ENCODE measurements around the gene CD1E.
"Not testable (repeated sequence)": the region's sequence is repeated elsewhere in the genome, so short reads cannot be mapped to it uniquely, and the experiment has no call there.

The CD1E gene

DNA sequence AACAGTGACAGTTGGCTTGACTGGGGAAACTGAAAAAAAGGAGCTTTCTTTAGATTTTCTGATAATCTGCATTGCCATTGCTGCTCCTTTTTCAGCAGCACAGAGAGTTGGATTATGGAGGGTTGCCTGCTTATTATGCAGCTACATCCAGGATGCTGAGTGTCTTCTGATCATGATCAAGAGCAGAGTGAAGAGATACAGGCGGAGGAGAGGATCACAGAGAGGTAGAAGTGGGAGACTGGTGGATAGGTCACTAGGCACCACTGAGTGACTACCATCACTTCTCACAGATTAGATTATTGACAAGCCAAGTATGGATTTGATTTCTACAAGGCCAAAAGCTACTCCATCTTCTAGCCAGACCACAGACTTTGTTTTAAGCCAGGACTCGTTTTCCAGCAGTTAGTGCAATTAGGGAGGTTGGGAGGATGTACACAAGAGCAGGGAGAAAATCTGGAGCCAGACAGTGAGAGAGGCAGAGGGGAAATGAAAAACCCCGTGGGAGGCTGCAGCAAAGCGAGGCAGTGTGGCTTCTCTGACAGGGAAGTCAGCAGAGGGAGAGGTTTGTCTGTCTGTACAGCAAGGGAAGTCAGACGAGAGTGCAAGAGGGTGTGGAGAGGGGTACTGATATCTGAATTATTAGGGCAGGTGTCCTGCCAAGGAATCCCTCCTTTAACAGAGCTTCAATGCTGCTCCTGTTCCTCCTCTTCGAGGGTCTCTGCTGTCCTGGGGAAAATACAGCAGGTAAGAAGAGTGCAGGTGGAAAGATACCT lies at the start of gene CD1E:
Gene CD1E (plus strand): TSS at position 592 of the 773 bp plus-strand sequence. CDS start 95 bp downstream, at position 687.
- no peak for DNase-seq

DNA sequence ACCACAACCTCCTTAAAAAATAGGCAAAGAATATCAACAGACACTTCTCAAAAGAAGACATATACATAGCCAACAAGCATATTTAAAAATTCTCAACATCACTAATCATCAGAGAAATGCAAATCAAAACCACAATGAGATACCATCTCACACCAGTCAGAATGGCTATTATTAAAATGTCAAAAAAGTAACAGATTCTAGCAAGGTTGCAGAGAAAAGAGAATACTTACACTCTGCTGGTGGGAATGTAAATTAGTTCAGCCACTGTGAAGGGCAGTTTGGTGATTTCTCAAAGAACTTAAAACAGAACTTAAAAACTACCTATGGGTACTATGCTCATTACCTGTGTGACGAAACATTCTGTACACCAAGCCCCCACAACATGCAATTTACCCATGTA lies 43.1 kb upstream of the CD1E start:
- DNase-seq: no peak

DNA sequence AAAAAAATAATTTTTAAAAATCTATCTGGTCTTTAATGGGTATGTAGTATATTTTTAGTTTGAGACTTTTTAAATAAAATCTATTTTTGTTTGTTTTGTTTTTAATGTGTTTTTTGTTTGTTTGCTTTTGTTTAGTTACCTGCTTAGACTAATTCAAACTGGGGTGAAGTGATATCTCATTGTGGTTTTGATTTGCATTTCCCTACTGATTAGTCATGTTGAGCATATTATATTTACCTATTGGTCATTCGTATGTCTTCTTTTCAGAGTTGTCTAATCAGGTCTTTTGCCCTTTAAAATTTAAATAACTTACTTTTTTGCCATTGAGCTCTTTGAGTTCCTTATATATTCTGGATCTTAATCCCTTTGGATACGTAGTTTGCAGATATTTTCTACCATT lies 42.6 kb upstream of the CD1E start:
- no peak for DNase-seq

DNA sequence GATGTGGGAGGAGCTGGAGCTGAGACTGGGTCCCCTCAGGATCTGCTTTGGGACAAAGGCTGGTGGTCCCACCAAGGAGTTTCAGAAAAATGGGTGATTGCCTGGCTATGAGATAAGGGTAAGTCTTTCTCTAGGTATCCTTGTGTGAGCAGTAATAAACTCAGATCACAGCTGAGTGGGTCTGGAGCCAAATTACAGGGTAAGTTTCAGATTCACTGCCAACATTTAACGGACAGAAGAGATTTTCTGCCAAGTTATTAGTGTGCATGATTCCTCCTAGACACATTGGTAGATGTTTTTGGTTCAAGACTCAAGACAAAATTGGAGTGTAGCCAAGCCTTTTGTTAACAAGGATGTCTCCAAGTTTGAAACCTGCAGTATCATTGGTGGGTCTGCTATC lies 29.8 kb upstream of the CD1E start:
- DNase-seq: no peak

DNA sequence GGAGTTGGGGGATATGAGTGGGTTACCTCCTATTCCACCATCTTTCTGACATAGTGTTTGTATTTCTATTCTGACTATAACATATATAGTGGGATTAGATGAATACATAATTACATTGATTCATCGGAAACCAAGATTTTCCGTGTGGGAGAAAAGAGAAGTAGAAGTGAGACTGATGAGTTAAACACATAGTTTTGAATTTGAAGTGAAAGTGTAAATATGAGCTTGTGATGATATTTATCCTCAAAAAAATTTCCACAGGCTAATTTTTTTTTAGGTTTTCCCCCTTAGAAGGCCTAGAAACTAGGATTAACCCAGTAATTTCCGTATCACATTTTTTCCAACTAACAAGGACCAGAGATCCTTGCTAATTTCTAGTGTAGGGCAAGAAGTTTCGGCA lies 29.3 kb upstream of the CD1E start:
- no peak for DNase-seq

DNA sequence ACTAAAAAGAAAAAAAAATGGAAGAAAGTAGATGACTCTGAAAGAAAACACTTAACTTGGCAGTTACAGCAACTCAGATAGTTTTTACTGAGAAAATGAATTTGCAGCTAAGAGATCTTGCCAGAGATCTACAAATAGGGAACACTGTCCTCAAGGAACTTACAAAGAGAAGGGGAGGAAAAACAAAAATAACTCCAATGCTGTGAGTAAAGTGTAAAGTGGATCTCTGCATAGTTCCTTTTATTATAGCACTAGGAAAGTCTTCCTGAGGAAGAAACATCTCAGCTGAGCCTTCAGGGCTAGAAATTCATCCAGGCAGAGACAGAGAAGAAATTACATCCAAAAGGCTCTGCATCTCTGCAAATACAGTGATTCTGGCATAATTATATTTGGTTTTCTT lies 26.2 kb upstream of the CD1E start:
- no peak for DNase-seq

DNA sequence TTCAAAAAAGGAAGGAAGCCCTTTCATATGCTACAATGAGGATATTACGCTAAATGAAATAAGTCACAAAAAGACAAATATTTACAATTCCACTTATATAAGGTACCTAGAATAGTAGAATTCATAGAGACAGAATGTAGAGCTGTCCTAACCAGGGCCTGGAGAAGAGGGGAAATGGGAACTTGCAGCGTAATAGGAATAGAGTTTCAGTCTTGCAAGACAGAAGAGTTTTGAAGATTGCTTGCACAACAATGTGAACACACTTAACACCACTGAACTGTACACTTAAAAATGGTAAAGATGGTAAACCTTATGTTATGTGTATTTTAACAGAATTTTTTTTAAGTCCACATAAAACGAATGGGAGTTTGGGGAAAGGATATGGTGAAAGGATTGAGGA lies 25.3 kb upstream of the CD1E start:
- no peak for DNase-seq

DNA sequence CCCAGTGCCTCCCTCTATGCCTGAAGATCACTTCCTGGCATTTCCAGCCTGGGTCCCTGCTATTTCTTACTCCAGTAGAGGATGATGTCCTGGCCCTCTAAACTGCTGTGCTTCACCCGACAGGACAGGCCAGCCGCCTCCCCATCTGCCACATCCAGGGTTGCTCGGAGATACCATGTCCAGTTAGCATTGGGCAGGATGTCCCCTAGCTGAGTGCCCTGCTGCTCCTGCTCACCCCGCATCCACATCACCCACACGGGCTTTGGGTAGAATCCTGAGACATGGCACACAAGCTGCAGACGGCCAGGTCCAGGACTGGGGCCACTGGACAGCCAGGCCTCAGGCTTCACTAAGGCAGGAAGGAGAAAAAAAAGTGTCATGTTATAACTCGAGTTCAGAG lies 24.4 kb upstream of the CD1E start:
- DNase-seq: no peak

DNA sequence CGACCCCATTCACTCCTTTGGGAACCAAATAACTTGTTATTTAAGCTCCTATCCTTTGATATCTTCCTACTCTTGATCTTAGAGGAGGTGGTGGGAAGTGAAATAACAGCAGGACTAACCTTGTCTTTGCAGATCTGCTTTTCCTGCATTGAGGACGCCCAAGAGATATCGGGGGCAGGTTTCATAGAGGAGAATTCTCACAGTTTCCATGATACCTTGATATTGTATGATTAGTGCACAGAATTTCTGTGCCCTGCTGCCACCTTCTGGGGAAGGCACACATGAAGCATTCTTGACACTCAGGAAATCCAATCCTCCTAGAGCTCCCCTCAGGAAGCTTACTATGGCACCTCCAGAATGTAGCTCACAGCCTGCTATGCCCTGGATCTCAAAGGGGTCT lies 24.0 kb upstream of the CD1E start:
- no peak for DNase-seq

DNA sequence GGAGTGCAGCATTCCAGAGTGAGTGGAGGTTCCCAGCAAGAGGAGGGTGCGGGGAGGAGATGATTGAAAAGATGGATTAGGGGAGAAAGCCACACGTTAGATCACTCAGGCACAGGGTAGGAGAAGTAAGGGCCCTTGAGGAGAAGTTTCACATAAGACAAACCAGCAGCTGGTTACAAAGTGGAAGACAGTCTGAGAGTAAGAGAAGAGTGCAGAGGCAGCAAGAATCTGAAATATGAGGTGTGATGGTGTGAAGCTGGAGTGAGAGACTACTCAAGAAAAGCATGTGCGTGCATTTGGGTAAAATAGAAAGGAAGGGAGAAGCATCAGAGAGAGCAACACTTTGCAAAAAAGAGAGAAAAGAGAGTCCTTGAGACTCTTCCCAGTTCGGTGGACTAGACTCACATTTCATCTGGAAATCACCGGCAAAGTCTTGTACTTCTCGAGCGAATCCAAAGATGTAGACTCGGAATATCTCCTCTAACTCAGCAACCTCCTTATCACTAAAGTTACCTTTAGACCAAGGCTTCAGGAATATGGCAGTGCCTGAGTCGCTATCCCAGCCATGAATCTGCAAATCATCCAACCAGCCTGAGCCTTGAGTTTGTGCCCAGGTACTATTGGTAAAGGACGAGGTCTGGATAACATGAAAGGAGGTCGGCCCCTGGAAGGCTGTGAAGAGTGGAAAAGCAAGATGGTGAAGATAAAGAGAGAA lies 23.1 kb upstream of the CD1E start:
- DNase-seq: no peak

DNA sequence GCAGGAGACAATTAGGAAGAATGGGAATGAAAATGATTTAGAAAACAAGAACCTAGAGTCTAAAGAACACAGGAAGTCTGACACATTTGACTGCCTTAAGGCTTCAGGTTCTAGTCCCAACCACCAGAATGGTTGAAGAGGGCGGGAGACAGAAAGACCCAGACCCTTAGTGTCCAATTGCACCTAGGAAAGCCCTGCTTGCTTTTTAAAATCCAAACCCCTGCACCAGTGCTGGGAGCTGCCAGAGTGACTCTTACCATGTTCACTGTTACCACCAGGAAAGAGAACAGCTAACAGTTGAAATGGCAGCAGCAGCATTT lies 22.6 kb upstream of the CD1E start:
- DNase-seq: no peak

DNA sequence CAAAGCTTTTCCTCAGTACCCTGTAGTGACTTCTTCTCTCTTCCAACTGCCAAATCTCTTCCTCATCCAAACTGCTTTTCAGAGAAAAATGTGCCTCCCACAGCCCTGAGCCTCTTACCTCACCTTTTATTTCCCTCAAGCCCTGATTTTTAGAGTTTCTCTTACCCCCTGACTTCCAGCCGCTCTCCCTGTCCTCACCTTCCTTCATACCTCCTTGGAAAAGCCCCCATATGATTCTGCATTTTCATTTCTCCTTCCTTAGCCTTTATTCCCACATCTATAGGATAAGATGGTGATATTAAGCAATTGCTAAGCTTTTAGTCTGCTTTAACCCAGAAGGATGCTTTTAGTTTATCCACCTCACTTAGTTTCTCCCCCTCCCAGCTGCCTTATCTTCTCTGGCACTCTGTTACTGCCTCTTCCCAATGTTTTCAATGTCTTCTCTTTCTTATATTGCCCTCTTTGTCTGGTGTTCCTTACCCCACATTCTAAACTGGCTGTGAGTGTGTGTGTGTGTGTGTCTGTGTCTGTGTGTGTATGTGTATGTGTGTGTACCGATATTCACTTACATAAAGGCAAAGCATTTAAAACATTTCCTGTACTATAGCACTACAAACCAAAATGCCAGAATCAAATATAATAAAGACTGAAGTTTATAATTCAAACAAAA lies 22.1 kb upstream of the CD1E start, which contains the start of gene CD1B:
Gene CD1B (minus strand): TSS at position 51 of the 670 bp plus-strand sequence. CDS start 108 bp downstream, outside the sequence.
- DNase-seq: no peak

DNA sequence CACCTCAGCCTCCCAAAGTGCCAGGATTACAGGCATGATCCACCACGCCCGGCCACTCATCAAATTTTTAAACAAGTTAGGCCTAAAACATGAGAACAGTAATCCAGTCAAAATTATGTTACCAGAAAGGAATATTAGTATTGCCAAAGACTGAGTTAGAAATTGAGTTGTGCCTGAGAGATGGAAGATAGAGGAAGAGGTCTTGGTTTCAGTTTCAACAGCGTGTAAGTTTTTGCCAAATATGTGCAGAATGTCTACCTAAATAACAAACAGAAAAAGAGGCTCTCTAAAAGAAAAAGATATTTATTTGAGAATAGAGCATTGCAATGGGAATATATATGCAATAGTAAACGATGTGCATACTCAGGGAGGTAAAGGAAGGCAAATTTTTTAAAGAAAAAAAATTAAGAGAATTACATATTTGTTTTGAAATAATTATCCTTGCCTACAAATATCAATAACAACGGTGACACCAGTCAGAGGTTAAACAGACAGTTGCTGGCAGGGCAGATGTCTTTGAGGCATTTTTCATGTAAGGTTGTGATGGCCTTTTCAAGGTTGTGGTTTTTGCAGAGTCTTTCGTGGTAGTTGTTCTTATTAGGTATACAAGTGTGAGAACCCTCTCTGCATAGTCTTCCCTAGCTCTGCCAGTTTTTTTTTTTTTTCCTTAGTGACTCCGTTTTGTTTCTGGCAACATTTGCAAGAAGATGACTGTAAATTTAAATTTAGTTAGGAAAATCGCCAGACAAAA lies 20.1 kb upstream of the CD1E start:
- no peak for DNase-seq

DNA sequence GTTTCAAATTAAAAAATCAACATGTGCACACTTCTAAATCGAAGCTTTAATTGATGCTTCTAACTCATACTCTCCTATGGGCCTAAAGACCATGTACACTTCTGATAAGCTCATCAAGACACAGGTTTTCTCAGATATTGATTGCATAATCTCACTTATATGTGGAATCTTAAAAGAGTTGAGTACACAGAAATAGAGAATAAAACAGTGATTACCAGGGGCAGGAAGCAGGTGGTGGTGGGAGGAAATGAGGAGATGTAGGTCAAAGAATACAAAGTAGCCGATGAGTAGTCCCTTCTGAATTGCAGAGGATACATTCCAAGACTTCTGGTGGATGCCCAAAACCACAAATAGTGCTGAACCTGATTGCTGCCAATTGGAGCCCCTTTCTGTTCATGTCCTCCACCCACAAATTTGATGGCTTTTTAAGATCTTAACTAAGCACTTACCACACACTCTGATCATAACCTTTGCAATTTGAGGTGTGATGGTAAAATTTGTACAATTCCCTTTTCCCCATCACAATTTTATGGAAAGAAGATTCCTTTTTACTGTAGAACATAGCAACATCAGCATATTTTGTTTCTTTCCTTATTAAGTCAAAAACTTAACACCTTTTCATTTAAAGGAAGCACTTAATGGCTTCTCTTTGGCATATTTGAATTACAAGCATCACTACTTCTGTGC lies 19.0 kb upstream of the CD1E start:
- DNase-seq: no peak

DNA sequence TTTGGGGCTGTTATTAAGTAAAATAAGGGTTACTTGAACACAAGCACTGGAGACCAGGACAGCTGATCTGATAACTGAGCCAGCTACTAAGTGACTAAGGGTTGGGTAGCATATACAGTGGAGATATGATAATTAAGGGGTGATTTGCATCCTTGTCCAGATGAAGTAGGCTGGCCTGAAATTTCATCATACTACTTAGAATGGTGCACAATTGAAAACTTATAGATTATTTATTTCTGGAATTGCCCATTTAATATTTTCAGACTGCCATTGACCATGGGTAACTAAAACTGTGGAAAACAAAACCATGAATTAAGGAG lies 18.5 kb upstream of the CD1E start:
- DNase-seq: no peak

DNA sequence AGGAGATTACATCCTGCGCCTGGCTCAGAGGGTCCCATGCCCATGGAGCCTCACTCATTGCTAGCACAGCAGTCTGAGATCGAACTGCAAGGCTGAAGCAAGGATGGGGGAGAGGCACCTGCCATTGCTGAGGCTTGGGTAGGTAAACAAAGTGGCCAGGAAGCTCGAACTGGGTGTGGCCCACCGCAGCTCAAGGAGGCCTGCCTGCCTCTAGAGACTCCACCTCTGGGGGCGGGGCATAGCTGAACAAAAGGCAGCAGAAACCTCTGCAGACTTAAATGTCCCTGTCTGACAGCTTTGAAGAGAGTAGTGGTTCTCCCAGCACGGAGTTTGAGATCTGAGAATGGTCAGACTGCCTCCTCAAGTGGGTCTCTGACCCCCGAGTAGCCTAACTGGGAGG lies 17.3 kb upstream of the CD1E start:
- not testable (repeated sequence) for DNase-seq

DNA sequence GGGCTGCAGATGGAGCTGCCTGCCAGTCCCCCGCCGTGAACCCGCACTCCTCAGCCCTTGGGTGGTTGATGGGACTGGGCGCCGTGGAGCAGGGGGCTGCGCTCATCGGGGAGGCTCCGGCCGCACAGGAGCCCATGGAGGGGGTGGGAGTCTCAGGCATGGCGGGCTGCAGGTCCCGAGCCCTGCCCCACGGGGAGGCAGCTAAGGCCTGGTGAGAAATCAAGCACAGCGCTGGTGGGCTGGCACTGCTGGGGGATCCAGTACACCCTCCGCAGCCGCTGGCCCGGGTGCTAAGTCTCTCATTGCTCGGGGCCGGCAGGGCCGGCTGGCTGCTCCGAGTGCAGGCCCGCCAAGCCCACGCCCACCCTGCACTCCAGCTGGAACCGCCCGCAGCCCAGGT lies 4.7 kb upstream of the CD1E start:
- not testable (repeated sequence) for DNase-seq

DNA sequence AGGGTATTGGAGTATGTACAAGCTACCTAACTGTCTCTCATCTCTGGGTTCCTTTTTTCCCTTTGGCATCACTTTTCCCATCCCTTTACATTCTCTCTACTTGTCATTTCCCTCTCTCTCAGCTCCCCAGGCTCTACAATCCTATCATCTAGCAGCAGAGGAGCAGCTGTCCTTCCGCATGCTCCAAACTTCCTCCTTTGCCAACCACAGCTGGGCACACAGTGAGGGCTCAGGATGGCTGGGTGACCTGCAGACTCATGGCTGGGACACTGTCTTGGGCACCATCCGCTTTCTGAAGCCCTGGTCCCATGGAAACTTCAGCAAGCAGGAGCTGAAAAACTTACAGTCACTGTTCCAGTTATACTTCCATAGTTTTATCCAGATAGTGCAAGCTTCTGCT lies 561 bp downstream of the CD1E start:
- DNase-seq: no peak

DNA sequence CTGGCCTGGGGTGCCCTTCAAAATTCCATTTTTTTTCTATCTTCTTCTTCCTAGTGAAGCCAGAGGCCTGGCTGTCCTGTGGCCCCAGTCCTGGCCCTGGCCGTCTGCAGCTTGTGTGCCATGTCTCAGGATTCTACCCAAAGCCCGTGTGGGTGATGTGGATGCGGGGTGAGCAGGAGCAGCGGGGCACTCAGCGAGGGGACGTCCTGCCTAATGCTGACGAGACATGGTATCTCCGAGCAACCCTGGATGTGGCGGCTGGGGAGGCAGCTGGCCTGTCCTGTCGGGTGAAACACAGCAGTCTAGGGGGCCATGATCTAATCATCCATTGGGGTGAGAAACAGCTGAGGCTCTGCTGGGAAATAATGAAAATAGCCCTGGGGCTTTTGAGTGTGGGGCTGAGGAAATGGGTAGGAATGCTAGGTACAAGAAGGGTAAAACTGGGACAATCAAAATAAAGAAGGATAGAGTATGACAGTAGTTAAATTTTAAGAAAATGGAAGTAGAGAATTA lies 2.1 kb downstream of the CD1E start:
- DNase-seq: no peak

DNA sequence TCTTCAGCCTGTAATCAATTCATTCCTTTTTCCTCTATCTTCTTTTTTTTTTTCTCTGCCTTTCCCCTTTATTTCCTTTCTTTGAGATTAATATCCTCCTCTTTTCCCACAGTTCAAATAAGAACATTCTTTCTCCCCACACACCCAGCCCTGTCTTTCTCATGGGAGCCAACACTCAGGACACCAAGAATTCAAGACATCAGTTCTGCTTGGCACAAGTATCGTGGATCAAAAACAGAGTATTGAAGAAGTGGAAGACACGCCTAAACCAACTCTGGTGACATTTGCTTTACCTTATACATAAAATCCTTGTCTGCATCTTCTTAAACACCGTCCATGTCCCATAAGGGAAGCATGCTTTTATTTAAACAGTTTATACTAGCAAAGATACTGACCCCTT lies 2.9 kb downstream of the CD1E start:
- no peak for DNase-seq

DNA sequence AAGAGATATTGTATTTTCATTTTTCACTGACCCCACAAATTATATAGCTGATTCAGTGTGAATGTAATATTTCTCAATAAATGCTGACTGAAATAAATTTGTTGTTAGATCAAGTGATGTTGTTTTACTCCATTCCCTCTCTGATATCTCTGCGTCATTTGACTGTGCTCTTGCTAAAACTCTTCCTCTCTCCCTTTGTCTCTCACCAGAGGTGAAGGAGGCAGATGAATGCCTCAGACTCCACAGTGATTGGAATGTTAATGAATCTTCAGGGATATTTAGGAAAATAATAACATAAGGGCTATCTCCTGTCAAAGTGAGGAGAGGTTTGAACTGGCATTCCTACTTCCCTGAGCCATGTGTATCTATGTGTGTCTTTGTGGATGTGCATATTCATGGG lies 3.7 kb downstream of the CD1E start:
- DNase-seq: no peak

DNA sequence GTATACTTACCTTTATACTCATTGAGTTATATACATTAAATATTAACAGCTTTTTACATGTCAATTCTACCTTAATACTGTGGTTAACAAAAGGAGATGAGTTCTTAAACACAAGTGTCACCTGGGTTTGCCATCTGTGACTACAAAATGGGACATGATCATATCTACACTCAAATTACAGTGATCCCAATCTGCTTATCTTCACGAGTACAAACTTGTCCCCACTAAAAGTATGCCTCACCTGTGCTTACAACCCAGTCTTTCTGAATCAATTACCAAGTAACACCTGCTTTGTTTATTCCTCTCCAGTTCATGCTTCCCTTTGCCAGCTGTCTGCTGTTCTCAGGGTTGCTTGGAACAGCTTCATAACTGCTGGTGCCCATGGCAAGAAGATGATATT lies 8.8 kb downstream of the CD1E start:
- no peak for DNase-seq

DNA sequence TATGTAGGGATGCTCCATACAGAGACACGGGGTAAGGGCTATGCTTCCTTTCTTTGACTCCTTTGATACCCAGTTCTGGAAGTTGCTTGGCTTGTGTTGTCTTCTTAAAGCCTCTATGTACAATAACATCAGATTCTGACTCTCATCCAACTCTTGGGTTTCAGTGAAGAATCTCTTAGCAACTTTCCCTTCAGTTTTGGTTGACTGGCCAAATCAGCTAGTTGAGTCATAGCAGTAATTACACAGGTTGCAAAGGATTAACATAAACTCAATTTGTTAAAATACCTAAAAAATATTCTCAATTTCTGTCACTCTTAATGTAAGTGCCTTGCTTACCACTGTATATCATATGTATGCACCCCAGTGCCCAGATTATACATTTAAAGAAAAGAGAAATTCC lies 9.2 kb downstream of the CD1E start:
- DNase-seq: no peak

Data from NCI-H1436 (cell line).